H9 (cell line): ENCODE data around the gene SECISBP2. TPM values are rescaled to one million over a fixed set of nuclear protein-coding genes. Genes with fewer than 3 reads are reported as not detected.

Experiments used
- DNase-seq: peaks from one replicate; pipeline ENCODE4 v3.0.0-alpha.2; 2017
- H2AFZ ChIP-seq: one replicate; pipeline ENCODE4 v1.6.1; 2013; ENCODE audit warnings: mild to moderate bottlenecking, low read length, control low read depth, moderate library complexity
- H2AK5ac ChIP-seq: 2 replicates; pipeline ENCODE4 v1.6.1; 2013; ENCODE audit warnings: low read length, control low read depth, mixed read lengths; ENCODE audit not compliant: insufficient read length
- H2BK120ac ChIP-seq: one replicate; pipeline ENCODE4 v1.6.1; 2013; ENCODE audit warnings: low read depth, mild to moderate bottlenecking, low read length, control low read depth, inconsistent platforms; ENCODE audit not compliant: poor library complexity, severe bottlenecking
- H2BK12ac ChIP-seq: 2 replicates; pipeline ENCODE4 v1.6.1; 2013; ENCODE audit warnings: low read length, control low read depth, mixed read lengths, low read depth; ENCODE audit not compliant: insufficient read length
- H2BK15ac ChIP-seq: 2 replicates; pipeline ENCODE4 v1.6.1; 2013; ENCODE audit warnings: low read depth, low read length, control low read depth
- H2BK20ac ChIP-seq: one replicate; pipeline ENCODE4 v1.6.1; 2013; ENCODE audit warnings: low read depth, mild to moderate bottlenecking, low read length, control low read depth, inconsistent platforms; ENCODE audit not compliant: poor library complexity, severe bottlenecking
- H2BK5ac ChIP-seq: 2 replicates; pipeline ENCODE4 v1.6.1; 2013; ENCODE audit warnings: low read length, control low read depth, mixed read lengths; ENCODE audit not compliant: insufficient read length
- H3K14ac ChIP-seq: 2 replicates; pipeline ENCODE4 v1.6.1; 2013; ENCODE audit warnings: low read length, control low read depth; ENCODE audit not compliant: insufficient read depth
- H3K18ac ChIP-seq: 2 replicates; pipeline ENCODE4 v1.6.1; 2013; ENCODE audit warnings: low read depth, mild to moderate bottlenecking, mixed read lengths, low read length, control low read depth; ENCODE audit not compliant: insufficient read length
- H3K23ac ChIP-seq: 2 replicates; pipeline ENCODE4 v1.6.1; 2013; ENCODE audit warnings: low read length, control low read depth, mixed read lengths, low read depth; ENCODE audit not compliant: insufficient read length
- H3K23me2 ChIP-seq: 2 replicates; pipeline ENCODE4 v1.6.1; 2013; ENCODE audit warnings: low read depth, mild to moderate bottlenecking, mixed read lengths, low read length, control low read depth; ENCODE audit not compliant: insufficient read length, poor library complexity, severe bottlenecking
- H3K27ac ChIP-seq: 2 replicates; pipeline ENCODE4 v1.5.1; 2013; ENCODE audit warnings: low read length, control low read depth, mixed read lengths, low read depth; ENCODE audit not compliant: insufficient read length
- H3K27me3 ChIP-seq: 2 replicates; pipeline ENCODE4 v1.6.1; 2013; ENCODE audit warnings: low read length, control low read depth, inconsistent platforms; ENCODE audit not compliant: insufficient read depth
- H3K4ac ChIP-seq: 2 replicates; pipeline ENCODE4 v1.6.1; 2013; ENCODE audit warnings: low read depth, mild to moderate bottlenecking, control low read depth, inconsistent platforms, low read length, moderate library complexity
- H3K4me1 ChIP-seq: 2 replicates; pipeline ENCODE4 v1.6.1; 2013; ENCODE audit warnings: low read length, control low read depth, inconsistent platforms; ENCODE audit not compliant: insufficient read depth
- H3K4me2 ChIP-seq: 2 replicates; pipeline ENCODE4 v1.6.1; 2013; ENCODE audit warnings: low read length, control low read depth, mixed read lengths; ENCODE audit not compliant: insufficient read length, insufficient read depth
- H3K56ac ChIP-seq: 2 replicates; pipeline ENCODE4 v1.6.1; 2013; ENCODE audit warnings: low read depth, mild to moderate bottlenecking, mixed read lengths, low read length, control low read depth; ENCODE audit not compliant: insufficient read length
- H3K79me1 ChIP-seq: 2 replicates; pipeline ENCODE4 v1.6.1; 2013; ENCODE audit warnings: low read depth, mild to moderate bottlenecking, moderate library complexity, low read length, control low read depth, inconsistent platforms; ENCODE audit not compliant: insufficient read depth, poor library complexity, severe bottlenecking
- H3K79me2 ChIP-seq: 2 replicates; pipeline ENCODE4 v1.6.1; 2013; ENCODE audit warnings: low read length, control low read depth, inconsistent platforms; ENCODE audit not compliant: insufficient read depth
- H3K9ac ChIP-seq: 2 replicates; pipeline ENCODE4 v1.6.1; 2013; ENCODE audit warnings: low read length, control low read depth, mixed read lengths; ENCODE audit not compliant: insufficient read length; ENCODE audit errors: extremely low read depth
- H3K9me3 ChIP-seq: one replicate; pipeline ENCODE4 v1.6.1; 2013; ENCODE audit warnings: low read depth, low read length, inconsistent platforms; ENCODE audit not compliant: control insufficient read depth
- H3T11ph ChIP-seq: one replicate; pipeline ENCODE4 v1.6.1; 2013; ENCODE audit warnings: mild to moderate bottlenecking, low read length, control low read depth, inconsistent platforms
- H4K20me1 ChIP-seq: one replicate; pipeline ENCODE4 v1.6.1; 2013; ENCODE audit not compliant: control insufficient read depth, insufficient read length, insufficient read depth
- H4K5ac ChIP-seq: 2 replicates; pipeline ENCODE4 v1.6.1; 2013; ENCODE audit warnings: low read depth, mild to moderate bottlenecking, mixed read lengths, low read length, control low read depth; ENCODE audit not compliant: insufficient read length
- H4K8ac ChIP-seq: replicated peaks from 2 replicates; pipeline ENCODE4 v1.6.1; 2013; ENCODE audit warnings: low read length, control low read depth, mixed read lengths, low read depth; ENCODE audit not compliant: insufficient read length
- H4K91ac ChIP-seq: 2 replicates; pipeline ENCODE4 v1.6.1; 2013; ENCODE audit warnings: low read depth, mild to moderate bottlenecking, moderate library complexity, mixed read lengths, low read length, control low read depth; ENCODE audit not compliant: insufficient read length
- H3K27ac Mint-ChIP-seq, 3 experiments: 2 replicates in 2 of 3; 3 replicates in 1 of 3; pipeline ENCODE4 v1.8.0; 2020 to 2021; ENCODE audit warnings: mixed read lengths in 3 of 3, mild to moderate bottlenecking in 1 of 3, moderate library complexity in 1 of 3
- H3K27me3 Mint-ChIP-seq: 2 replicates; pipeline ENCODE4 v1.8.0; 2021; ENCODE audit warnings: low read depth, mild to moderate bottlenecking, moderate library complexity, mixed read lengths
- H3K36me3 Mint-ChIP-seq, 3 experiments: 2 replicates in 2 of 3; 3 replicates in 1 of 3; pipeline ENCODE4 v1.8.0; 2020 to 2021; ENCODE audit warnings: low read depth in 3 of 3, mixed read lengths in 3 of 3; ENCODE audit not compliant: insufficient read depth in 1 of 3
- H3K4me1 Mint-ChIP-seq, 2 experiments: 2 replicates each; pipeline ENCODE4 v1.8.0; 2020; ENCODE audit warnings: mixed read lengths in 2 of 2
- H3K4me3 Mint-ChIP-seq, 2 experiments: 2 replicates in 1 of 2; 3 replicates in 1 of 2; pipeline ENCODE4 v1.8.0; 2020 to 2021; ENCODE audit warnings: mild to moderate bottlenecking in 2 of 2, mixed read lengths in 2 of 2, moderate library complexity in 1 of 2
- H3K9me3 Mint-ChIP-seq, 2 experiments: 2 replicates in 1 of 2; 3 replicates in 1 of 2; pipeline ENCODE4 v1.8.0; 2020; ENCODE audit warnings: mild to moderate bottlenecking in 2 of 2, mixed read lengths in 2 of 2, moderate library complexity in 1 of 2
- CTCF ChIP-seq: fragments of 200-600 bp; sonication (generic); conservative IDR thresholded peaks from 3 replicates; pipeline ENCODE4 v1.8.0; 2021; ENCODE audit warnings: antibody characterized with exemption, mild to moderate bottlenecking
- WGBS: extraction: QIAGEN DNeasy Blood & Tissue Kit; methylation state at CpG from one replicate; pipeline ENCODE4 v1.1.7; 2013; ENCODE audit warnings: missing lambda C conversion rate, low lambda C conversion rate, mixed read lengths; ENCODE audit not compliant: insufficient read length; ENCODE audit errors: extremely low coverage; 5-methylcytosine and 5-hydroxymethylcytosine counted together
- total RNA-seq: library from RNA; stranded (reverse); gene quantifications from 2 replicates; pipeline ENCODE4 v1.2.1, GENCODE V29; 2021

Gene SECISBP2
- total RNA-seq, 1 experiment from 2014 or later: 62.7 TPM

GRCh38 chr9:89387197-89387849, 69.0 kb downstream of the SECISBP2 start:
- Histone ChIP-seq H4K8ac (no peak overlapping the region), H3K9me3 (no peaks in the 10 kb centered on the region), H2BK20ac (no peak overlapping the region), H3K23me2 (no peaks in the 10 kb centered on the region), H2BK120ac (no peak overlapping the region), H3K79me2 (no peaks in the 10 kb centered on the region), H3K14ac (no peak overlapping the region), H4K5ac (no peak overlapping the region), H3K4ac (no peak overlapping the region), H3K4me2 (no peak overlapping the region), H3K23ac (no peak overlapping the region), H3K79me1 (no peaks in the 10 kb centered on the region), H4K91ac (no peak overlapping the region), H3K4me1 (no peaks in the 10 kb centered on the region), H2BK12ac (no peak overlapping the region), H4K20me1 (no peaks in the 10 kb centered on the region), H3K27ac (no peak overlapping the region), H3K18ac (no peak overlapping the region), H3K9ac (no peak overlapping the region), H2AFZ (no peak overlapping the region), H3K56ac (no peak overlapping the region), H2BK15ac (no peak overlapping the region), H2BK5ac (no peak overlapping the region), H3T11ph (no peak overlapping the region), H2AK5ac (no peak overlapping the region), H3K27me3 (no peaks in the 10 kb centered on the region)
- Mint-ChIP-seq H3K4me1 (peaks cover 0 to 2% of the 10 kb centered on the region in 2 experiments; a peak in 1 of 4 replicates), H3K4me3 (no peak overlapping the region), H3K27me3 (no peaks in the 10 kb centered on the region; the same call in 1 of the 2 replicates), H3K27ac (no peak overlapping the region), H3K9me3 (no peaks in the 10 kb centered on the region), H3K36me3 (peaks cover 22 to 88% (median 79%) of the 10 kb centered on the region in 3 experiments; a peak in 6 of 7 replicates)
- TF ChIP-seq CTCF: no peak
- WGBS: no CpG with 5 or more reads among the region's 20 CpGs
- DNase-seq: no peak
